Trophoblast cell (in vitro differentiated cells and primary cell): ENCODE measurements around the gene ERGIC1.

Experiments used
- DNase-seq, 2 donors: peaks; one replicate each; pipeline ENCODE4 v3.0.0-alpha.2; 2016
- H2AFZ ChIP-seq: 2 replicates; pipeline ENCODE4 v1.6.1; 2013; ENCODE audit warnings: low read length, moderate library complexity, mild to moderate bottlenecking; ENCODE audit not compliant: insufficient read depth, poor library complexity
- H2AK5ac ChIP-seq: 2 replicates; pipeline ENCODE4 v1.6.1; 2013; ENCODE audit warnings: mild to moderate bottlenecking, low read length
- H2BK120ac ChIP-seq: 2 replicates; pipeline ENCODE4 v1.6.1; 2013; ENCODE audit warnings: low read length, mild to moderate bottlenecking, moderate library complexity; ENCODE audit not compliant: insufficient read depth, poor library complexity
- H2BK12ac ChIP-seq: 2 replicates; pipeline ENCODE4 v1.6.1; 2013; ENCODE audit warnings: mild to moderate bottlenecking, low read length, moderate library complexity
- H2BK5ac ChIP-seq: 2 replicates; pipeline ENCODE4 v1.6.1; 2013; ENCODE audit warnings: low read length, low read depth, moderate library complexity, mild to moderate bottlenecking; ENCODE audit not compliant: poor library complexity
- H3K14ac ChIP-seq: 2 replicates; pipeline ENCODE4 v1.6.1; 2013; ENCODE audit warnings: mild to moderate bottlenecking, low read length
- H3K18ac ChIP-seq: 2 replicates; pipeline ENCODE4 v1.6.1; 2013; ENCODE audit warnings: mild to moderate bottlenecking, low read length
- H3K23ac ChIP-seq: 2 replicates; pipeline ENCODE4 v1.6.1; 2013; ENCODE audit warnings: low read length
- H3K27ac ChIP-seq: 2 replicates; pipeline ENCODE4 v1.5.1; 2013; ENCODE audit warnings: low read depth, mild to moderate bottlenecking, inconsistent platforms, low read length, moderate library complexity
- H3K27me3 ChIP-seq: 2 replicates; pipeline ENCODE4 v1.6.1; 2013; ENCODE audit warnings: inconsistent platforms, mild to moderate bottlenecking, low read length, moderate library complexity; ENCODE audit not compliant: insufficient read depth
- H3K36me3 ChIP-seq, 2 experiments: 1 replicate in 1 of 2; 2 replicates in 1 of 2; pipeline ENCODE4 v1.6.1; 2013; ENCODE audit warnings: low read length in 2 of 2, mild to moderate bottlenecking in 2 of 2, moderate library complexity in 1 of 2; ENCODE audit not compliant: insufficient read depth in 2 of 2, control insufficient read depth in 1 of 2
- H3K4ac ChIP-seq: 2 replicates; pipeline ENCODE4 v1.6.1; 2013; ENCODE audit warnings: low read depth, mild to moderate bottlenecking, low read length, moderate library complexity
- H3K4me1 ChIP-seq, 2 experiments: 1 replicate in 1 of 2; 2 replicates in 1 of 2; pipeline ENCODE4 v1.6.1; 2013; ENCODE audit warnings: low read length in 2 of 2, mild to moderate bottlenecking in 2 of 2, moderate library complexity in 1 of 2; ENCODE audit not compliant: insufficient read depth in 2 of 2, control insufficient read depth in 1 of 2
- H3K4me2 ChIP-seq: 2 replicates; pipeline ENCODE4 v1.6.1; 2013; ENCODE audit warnings: inconsistent platforms, mild to moderate bottlenecking, low read length, moderate library complexity
- H3K4me3 ChIP-seq: 2 replicates; pipeline ENCODE4 v1.5.1; 2013; ENCODE audit warnings: mild to moderate bottlenecking, low read depth, low read length, inconsistent platforms
- H3K79me1 ChIP-seq: one replicate; pipeline ENCODE4 v1.6.1; 2013; ENCODE audit warnings: low read length
- H3K79me2 ChIP-seq: 2 replicates; pipeline ENCODE4 v1.6.1; 2013; ENCODE audit warnings: low read length, mild to moderate bottlenecking; ENCODE audit not compliant: control insufficient read depth, insufficient read depth, poor library complexity
- H3K9ac ChIP-seq: 2 replicates; pipeline ENCODE4 v1.6.1; 2013; ENCODE audit warnings: mild to moderate bottlenecking, low read length
- H3K9me3 ChIP-seq: 2 replicates; pipeline ENCODE4 v1.6.1; 2013; ENCODE audit warnings: low read depth, mild to moderate bottlenecking, control low read depth, inconsistent platforms, low read length; ENCODE audit not compliant: insufficient read depth
- H4K12ac ChIP-seq: 2 replicates; pipeline ENCODE4 v1.6.1; 2013; ENCODE audit warnings: low read depth, mild to moderate bottlenecking, low read length, moderate library complexity
- H4K8ac ChIP-seq: 2 replicates; pipeline ENCODE4 v1.6.1; 2013; ENCODE audit warnings: low read depth, mild to moderate bottlenecking, low read length, moderate library complexity
- H4K91ac ChIP-seq: one replicate; pipeline ENCODE4 v1.6.1; 2013; ENCODE audit warnings: low read depth, mild to moderate bottlenecking, low read length, moderate library complexity
- WGBS: extraction: QIAGEN DNeasy Blood & Tissue Kit; methylation state at CpG from one replicate; pipeline ENCODE4 v1.1.7; 2013; ENCODE audit warnings: missing lambda C conversion rate; ENCODE audit not compliant: insufficient read length, insufficient coverage; ENCODE audit errors: extremely low coverage; 5-methylcytosine and 5-hydroxymethylcytosine counted together

Gene ERGIC1

GRCh38 chr5:172940268-172941066 is 106.4 kb downstream of the ERGIC1 start:
- Histone ChIP-seq H3K79me2 (peaks cover 1% of the 10 kb centered on the region), H3K4me2 (no peak overlapping the region), H3K23ac (no peak overlapping the region), H3K36me3 (peaks cover 13 to 28% of the 10 kb centered on the region in 2 experiments), H3K4ac (no peak overlapping the region), H2AK5ac (no peak overlapping the region), H3K14ac (no peak overlapping the region), H2BK5ac (no peak overlapping the region), H3K9ac (no peak overlapping the region), H2AFZ (no peak overlapping the region), H3K27ac (no peak overlapping the region), H3K4me3 (no peak overlapping the region), H4K12ac (no peak overlapping the region), H3K18ac (no peak overlapping the region), H2BK12ac (no peak overlapping the region), H4K8ac (no peak overlapping the region), H3K4me1 (peaks cover 13 to 19% of the 10 kb centered on the region in 2 experiments), H3K9me3 (no peaks in the 10 kb centered on the region), H2BK120ac (no peak overlapping the region), H4K91ac (no peak overlapping the region), H3K27me3 (no peaks in the 10 kb centered on the region), H3K79me1 (peaks cover 17% of the 10 kb centered on the region)
- no peak for DNase-seq
- WGBS = no CpG with 5 or more reads among the region's 15 CpGs

GRCh38 chr5:172941067-172941516 is 107.0 kb downstream of the ERGIC1 start:
- Histone ChIP-seq H3K79me2 (peaks cover 1% of the 10 kb centered on the region), H2BK120ac (no peak overlapping the region), H3K4me3 (no peak overlapping the region), H3K9me3 (no peaks in the 10 kb centered on the region), H3K18ac (no peak overlapping the region), H3K9ac (no peak overlapping the region), H3K36me3 (peaks cover 15 to 28% of the 10 kb centered on the region in 2 experiments), H3K27ac (no peak overlapping the region), H3K27me3 (no peaks in the 10 kb centered on the region), H4K8ac (no peak overlapping the region), H2AFZ (no peak overlapping the region), H3K79me1 (peaks cover 17% of the 10 kb centered on the region), H2BK12ac (no peak overlapping the region), H3K4ac (no peak overlapping the region), H3K4me2 (no peak overlapping the region), H3K23ac (no peak overlapping the region), H4K12ac (no peak overlapping the region), H3K14ac (no peak overlapping the region), H2BK5ac (no peak overlapping the region), H4K91ac (no peak overlapping the region), H2AK5ac (no peak overlapping the region), H3K4me1 (peaks cover 13 to 19% of the 10 kb centered on the region in 2 experiments)
- WGBS = no CpG with 5 or more reads among the region's 4 CpGs
- DNase-seq = no peak

GRCh38 chr5:172942556-172942955 is 108.5 kb downstream of the ERGIC1 start:
- no peak overlapping the region for H3K23ac ChIP-seq
- no peak overlapping the region for H3K9ac ChIP-seq
- peak overlapping the region; percentile 42 for H2BK5ac ChIP-seq
- H3K27me3 ChIP-seq = no peaks in the 10 kb centered on the region
- no peak overlapping the region for H3K4me2 ChIP-seq
- peak overlapping the region; percentile 14 for H4K12ac ChIP-seq
- DNase-seq = no peak
- H4K8ac ChIP-seq = peak overlapping the region; percentile 12
- peak overlapping the region; percentile 22 for H3K4ac ChIP-seq
- H3K27ac ChIP-seq = peak overlapping the region; percentile 21
- no peak overlapping the region for H3K18ac ChIP-seq
- H4K91ac ChIP-seq = peak overlapping the region; percentile 78
- WGBS = no CpG with 5 or more reads among the region's 11 CpGs
- H3K4me3 ChIP-seq = no peak overlapping the region
- peaks cover 17% of the 10 kb centered on the region for H3K79me1 ChIP-seq
- H2AFZ ChIP-seq = no peak overlapping the region
- peaks cover 18 to 31% of the 10 kb centered on the region in 2 experiments for H3K36me3 ChIP-seq
- peaks cover 13 to 19% of the 10 kb centered on the region in 2 experiments for H3K4me1 ChIP-seq
- peak overlapping the region; percentile 50 for H2AK5ac ChIP-seq
- peak overlapping the region; percentile 70 for H2BK120ac ChIP-seq
- H3K14ac ChIP-seq = peak overlapping the region; percentile 21
- H2BK12ac ChIP-seq = peak overlapping the region; percentile 62
- H3K9me3 ChIP-seq = no peaks in the 10 kb centered on the region
- H3K79me2 ChIP-seq = peaks cover 1% of the 10 kb centered on the region

- WGBS = no CpG with 5 or more reads among the region's 18 CpGs
- Histone ChIP-seq H3K14ac (peak overlapping the region; percentile 23), H2AFZ (no peak overlapping the region), H4K12ac (no peak overlapping the region), H3K4me2 (no peak overlapping the region), H2BK120ac (peak overlapping the region; percentile 73), H3K27me3 (no peaks in the 10 kb centered on the region), H3K79me1 (peaks cover 17% of the 10 kb centered on the region), H2BK12ac (peak overlapping the region; percentile 34), H3K9me3 (no peaks in the 10 kb centered on the region), H3K27ac (peak overlapping the region; percentile 65), H2BK5ac (peak overlapping the region; percentile 28), H3K79me2 (peaks cover 1% of the 10 kb centered on the region), H3K23ac (no peak overlapping the region), H3K4me3 (no peak overlapping the region), H3K36me3 (peaks cover 22 to 28% of the 10 kb centered on the region in 2 experiments), H4K8ac (peak overlapping the region; percentile 30), H3K18ac (no peak overlapping the region), H3K4me1 (peaks cover 13 to 19% of the 10 kb centered on the region in 2 experiments), H4K91ac (peak overlapping the region; percentile 78), H3K4ac (no peak overlapping the region), H3K9ac (no peak overlapping the region), H2AK5ac (no peak overlapping the region)
- no peak for DNase-seq
These were observed 109.3 kb downstream of the ERGIC1 start for GRCh38 chr5:172943283-172943841.
